HG03103 (cell line): Measurements from ENCODE around the gene P2RX1.
"Not testable (repeated sequence)": the region's sequence is repeated elsewhere in the genome, so short reads cannot be mapped to it uniquely, and the experiment has no call there.

Experiments
- ATAC-seq: cut with Tn5 transposase; IDR thresholded peaks from one replicate; pipeline ENCODE4 v1.9.1; 2021; ENCODE audit warnings: low read depth; ENCODE audit not compliant: unreplicated experiment

P2RX1 gene

GRCh38 chr17:3952186-3952585 is 35.9 kb upstream of the P2RX1 start:
- no peak for ATAC-seq

DNA sequence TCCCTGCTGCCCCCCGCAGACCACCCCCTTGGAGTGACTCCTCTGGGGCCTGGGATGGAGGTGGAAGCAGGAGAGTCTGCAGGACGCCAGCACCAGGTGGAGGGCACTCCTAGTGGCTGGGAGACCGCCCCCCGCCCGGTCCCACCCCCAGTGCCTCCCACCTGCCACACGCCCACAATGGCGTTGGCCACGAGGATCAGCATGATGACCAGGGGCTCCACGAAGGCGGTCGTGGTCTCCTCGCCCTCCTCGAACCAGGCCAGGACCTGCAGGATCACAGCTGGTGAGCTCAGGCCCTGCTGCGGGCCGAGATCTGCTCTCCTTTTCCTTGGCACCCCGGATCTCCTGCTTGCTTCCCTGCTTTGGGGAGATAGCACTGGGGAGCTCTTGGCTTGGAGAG is 35.2 kb upstream of the P2RX1 start:
- ATAC-seq, result no peak

GRCh38 chr17:3951003-3951402 is 34.7 kb upstream of the P2RX1 start:
- ATAC-seq, result no peak

GRCh38 chr17:3950584-3950983 is 34.3 kb upstream of the P2RX1 start:
- ATAC-seq, result no peak

DNA sequence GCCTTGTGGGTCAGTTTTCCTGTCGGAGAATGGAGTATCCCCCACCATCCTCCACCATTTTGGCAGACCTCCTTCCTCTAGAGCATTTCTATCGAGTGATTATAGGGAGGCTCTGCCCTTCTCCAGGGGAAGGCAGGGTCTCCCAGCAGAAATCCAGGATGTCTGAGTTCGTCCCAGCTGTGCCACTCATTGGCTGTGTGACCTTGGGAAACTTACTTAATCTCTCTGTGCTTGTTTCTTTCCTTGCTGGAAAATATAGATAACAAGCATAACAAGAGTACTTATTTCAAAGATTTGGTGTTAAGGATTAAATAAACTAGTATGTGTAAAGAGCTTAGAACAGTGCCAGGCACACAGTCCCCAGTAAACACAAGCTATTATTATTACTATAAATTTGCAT is 33.2 kb upstream of the P2RX1 start:
- ATAC-seq, result no peak

DNA sequence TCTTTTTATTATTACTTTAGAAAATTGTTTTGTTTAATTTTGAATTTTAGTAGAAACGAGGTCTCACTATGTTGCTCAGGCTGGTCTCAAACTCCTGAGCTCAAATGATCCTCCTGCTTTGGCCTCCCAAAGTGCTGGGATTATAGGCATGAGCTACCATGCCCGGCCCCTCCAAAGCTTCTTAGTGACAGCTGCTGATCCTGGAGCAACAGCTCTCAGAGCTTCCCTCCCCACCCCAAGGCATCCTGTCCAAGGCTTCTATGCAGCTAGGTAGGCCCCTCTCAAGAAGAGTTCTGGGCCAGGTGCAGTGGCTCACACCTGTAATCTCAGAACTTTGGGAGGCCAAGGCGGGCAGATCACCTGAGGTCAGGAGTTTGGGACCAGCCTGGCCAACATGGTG is 32.3 kb upstream of the P2RX1 start:
- ATAC-seq, result not testable (repeated sequence)

DNA sequence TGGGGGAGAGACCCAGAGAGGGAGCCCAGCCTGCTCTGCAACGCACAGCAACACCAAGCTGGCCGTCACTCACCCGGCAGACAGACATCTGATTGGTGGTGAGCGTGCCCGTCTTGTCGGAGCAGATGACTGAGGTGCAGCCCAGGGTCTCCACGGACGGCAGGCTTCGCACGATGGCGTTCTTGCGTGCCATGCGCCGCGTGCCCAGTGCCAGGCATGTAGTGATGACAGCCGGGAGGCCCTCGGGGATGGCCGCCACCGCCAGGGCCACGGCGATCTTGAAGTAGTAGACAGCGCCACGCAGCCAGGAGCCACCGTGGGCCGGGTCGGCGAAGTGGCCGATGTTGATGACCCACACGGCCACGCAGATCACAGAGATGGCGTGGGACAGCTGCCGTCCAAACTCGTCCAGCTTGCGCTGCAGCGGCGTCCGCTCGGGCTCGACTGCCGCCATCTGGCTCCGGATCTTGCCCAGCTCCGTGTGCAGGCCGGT is 31.1 kb upstream of the P2RX1 start:
- ATAC-seq, result no peak

DNA sequence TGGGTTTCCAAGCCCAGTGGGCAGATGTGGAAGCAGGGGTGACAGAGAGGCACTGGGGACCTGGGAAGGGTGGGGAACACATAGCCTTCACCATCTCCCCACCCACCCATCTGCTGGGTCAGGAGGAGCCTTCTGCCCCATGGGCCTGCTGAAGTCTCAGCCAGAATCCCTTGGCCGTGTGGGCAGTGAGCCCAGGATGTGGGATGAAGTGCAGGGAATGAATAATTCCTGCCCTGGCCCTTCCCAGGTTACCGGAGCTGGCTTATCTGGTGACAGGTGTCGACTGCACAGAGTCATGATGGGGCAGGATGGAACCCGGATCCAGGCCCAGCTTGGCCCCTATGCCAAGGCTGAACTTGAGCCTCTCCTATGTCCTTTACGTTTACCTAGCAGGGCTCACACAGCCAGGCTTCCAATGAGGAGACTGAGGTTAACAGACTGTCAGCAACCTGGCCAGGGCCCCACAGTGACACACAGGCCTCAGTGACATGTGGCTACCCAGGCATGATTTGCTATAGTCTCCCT is 30.5 kb upstream of the P2RX1 start:
- ATAC-seq, result no peak

- ATAC-seq, result no peak
These were observed 28.5 kb upstream of the P2RX1 start for GRCh38 chr17:3944485-3945388.

DNA sequence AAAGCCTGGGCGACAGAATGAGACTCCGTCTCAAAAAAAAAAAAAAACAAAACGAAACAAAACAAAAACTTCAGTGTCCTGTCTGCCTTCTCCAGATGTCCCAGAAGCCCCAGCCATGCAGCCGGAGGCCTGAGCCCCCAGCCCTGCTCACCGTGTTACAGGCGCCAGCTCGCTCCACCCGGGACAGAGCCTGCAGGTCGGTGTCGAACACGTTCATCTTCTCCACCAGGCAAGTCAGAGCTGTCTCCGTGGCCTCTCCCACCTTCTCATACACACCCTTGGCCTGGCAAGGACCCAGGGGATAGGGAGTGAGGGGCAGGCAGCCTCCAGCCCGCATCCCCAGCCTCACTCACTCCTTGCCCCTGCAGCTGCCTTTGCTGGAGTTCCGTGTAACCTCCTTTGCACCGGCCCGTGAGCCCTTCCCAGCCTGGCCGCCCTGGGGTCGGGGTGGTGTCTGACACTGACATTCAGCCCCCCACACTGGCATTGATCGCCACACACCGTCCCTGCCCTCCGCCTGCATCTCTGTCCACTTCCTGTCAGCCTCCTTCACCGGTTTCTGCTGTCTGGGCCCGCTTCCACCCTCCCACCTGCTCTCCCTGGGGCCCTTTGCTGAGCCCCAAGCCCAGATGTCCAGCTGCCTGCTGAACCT is 27.1 kb upstream of the P2RX1 start:
- no peak for ATAC-seq

GRCh38 chr17:3940965-3941698 is 24.9 kb upstream of the P2RX1 start:
- no peak for ATAC-seq

DNA sequence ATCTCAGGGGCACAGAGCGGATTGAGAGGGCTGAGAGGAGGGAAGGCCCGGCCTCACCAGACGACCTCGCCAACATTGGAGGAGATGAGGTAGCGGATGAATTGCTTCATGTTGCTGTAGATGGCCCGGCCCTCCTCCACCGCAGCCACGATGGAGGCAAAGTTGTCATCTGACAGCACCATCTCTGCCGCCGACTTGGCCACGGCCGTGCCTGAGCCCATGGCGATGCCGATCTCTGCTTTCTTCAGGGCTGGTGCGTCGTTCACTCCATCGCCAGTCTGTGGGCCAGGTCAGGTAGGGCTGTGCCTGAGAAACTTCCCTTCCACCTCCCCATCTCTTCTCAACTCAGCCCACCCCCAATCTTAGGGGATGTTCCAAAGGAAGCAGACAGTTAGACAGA is 21.1 kb upstream of the P2RX1 start:
- no peak for ATAC-seq

GRCh38 chr17:3935825-3936355 is 19.6 kb upstream of the P2RX1 start:
- ATAC-seq, result no peak

DNA sequence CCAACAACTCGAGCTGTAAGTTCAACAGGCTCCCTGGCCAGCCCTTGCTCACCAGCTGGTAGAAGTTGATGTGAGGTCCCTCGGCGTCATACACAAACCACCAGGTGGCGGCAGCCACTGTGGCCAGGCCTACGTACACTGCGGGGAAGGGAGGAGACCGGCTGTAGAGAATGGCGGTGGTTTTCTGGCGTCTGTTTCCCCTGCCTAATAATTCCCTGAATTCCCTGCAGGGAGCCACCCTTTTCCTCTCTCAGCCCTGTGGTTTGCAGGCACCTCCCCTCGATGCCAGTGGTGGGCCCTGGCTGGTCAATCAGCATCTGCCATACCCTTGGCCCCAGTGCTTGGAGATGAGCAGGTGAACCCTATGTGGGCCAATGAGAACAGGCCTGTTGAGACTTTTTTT is 18.9 kb upstream of the P2RX1 start:
- no peak for ATAC-seq

GRCh38 chr17:3929764-3930163 is 13.5 kb upstream of the P2RX1 start:
- no peak for ATAC-seq

GRCh38 chr17:3929181-3929580 is 12.9 kb upstream of the P2RX1 start:
- ATAC-seq, result no peak

DNA sequence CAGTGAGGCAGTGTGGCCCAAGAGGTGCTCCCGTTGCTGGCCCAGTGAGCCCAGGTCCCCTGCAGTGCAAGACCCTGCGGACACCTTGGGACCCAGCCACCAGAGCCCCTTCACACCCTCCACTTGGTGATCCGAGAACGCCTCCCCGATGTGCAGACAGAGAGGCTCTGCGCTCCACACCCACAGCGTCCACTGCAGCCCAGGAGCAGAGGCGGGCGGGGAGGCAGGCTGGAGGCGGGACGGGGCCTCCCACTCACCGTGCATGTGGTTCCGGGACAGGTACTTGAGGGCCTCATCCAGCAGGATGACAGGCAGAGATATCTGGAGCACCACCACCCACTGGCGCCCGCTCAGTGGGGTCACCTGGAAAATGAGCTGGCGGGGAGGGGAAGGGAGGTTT is 12.1 kb upstream of the P2RX1 start:
- no peak for ATAC-seq

- no peak for ATAC-seq
These were observed 11.5 kb upstream of the P2RX1 start for GRCh38 chr17:3927628-3928340.

DNA sequence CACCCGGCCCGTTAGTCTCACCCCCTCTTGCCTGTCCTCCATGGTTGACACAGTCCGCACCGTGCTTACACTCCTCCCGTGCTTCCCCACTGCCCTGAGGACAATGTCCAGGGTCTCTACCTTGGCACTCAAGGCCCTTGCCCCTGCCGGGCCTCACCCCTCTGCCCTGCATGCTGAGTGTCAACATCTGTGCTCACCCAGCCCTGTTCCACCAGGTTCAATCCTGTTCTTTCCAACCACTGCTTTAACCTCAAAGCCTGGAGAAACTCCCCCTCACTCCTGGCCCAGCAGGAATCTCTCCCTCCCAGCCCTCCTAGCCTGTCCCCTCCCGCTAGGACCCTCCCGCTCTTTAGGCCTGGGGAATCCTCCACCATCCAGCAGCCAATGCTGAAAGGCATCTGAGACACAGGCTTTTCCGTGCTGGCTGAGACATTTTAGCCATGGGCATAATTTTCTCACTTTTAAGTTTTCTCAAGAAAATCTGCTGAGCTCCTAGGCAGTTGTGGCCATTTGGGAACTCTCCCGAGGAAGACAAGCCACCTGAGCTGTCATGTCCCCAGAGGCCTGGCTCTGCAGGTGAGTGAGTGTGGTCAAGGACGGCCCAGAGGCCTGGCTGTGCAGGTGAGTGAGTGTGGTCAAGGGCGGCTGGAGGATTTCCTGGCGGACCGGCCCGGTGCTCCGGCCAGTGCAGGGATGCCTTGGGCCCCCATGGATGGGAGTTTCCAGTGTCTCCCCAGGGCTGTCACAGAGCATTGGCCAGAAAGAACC is 10.8 kb upstream of the P2RX1 start:
- ATAC-seq, result no peak
